Retinal pigment epithelial cell (primary cell): ENCODE data around the gene GORASP1.

Source experiments
- DNase-seq: peaks from one replicate; pipeline ENCODE4 v3.0.0-alpha.2; 2010; ENCODE audit warnings: low read depth
- H3K4me3 ChIP-seq: 2 replicates; pipeline ENCODE4 v1.5.1; 2011; ENCODE audit warnings: mild to moderate bottlenecking, low read length, control low read depth, moderate library complexity
- TF ChIP-seq, protein P1 (sequence below): conservative IDR thresholded peaks from 2 replicates; pipeline ENCODE4 v1.5.1; 2011; ENCODE audit warnings: low read depth, low read length, control low read depth, inconsistent platforms

The GORASP1 gene

DNA sequence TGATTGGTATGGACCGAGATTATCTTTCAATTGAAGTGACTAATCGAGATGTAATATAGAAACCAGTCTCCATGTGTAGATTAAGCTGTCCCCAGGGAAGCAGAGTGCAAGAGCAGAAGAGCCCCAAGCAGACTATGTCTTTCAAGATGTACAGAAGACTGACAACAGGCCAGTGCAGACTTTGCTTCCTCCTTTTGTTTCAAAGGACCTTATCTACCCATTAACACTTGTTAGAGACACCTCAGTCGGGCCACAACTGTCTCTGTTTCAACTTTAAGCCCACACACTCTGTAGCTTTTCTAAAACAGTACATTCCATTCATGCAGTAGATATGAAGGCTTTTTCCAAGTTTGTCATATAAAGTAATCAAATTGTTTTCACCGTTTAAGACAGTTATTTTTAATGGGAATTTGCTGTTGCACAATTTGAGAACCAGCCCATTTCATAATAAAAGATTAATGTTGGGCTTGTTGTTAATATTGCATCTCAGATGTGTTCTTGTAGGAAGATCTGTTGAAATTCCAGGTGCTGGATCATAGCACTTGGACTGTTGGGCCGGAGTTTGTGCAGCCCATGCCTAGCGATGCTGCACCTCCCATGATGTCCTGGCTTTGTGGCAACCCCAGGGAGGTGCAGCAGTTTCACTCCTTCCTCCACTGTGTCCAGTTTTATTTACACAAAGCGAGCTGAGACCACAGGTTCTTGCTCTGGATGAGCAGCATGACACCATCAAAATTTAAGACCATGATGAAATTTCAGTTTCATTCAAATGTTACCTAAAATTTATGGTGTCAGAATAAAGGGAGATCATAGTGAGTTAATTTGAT lies 12.4 kb downstream of the GORASP1 start:
- no peak for DNase-seq

DNA sequence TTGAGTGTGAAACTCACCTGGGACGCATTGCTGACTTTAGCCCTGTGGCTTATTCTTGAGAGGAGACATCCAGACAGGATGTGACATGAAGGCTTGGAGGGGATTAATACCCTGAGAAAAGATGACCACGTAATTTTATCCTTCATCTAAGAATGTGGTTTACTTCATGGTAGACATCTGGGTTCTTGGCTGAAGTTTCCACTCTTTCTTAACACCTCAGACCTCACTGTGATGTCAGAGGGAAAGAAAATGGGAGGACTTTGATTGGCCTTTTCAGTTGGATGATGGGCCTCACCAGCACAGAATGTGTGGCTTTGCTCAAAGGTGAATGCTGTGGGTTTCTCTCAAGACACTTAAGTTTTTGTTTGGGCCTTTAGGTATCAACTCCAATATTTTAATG lies 16.5 kb downstream of the GORASP1 start:
- TF ChIP-seq, protein P1, sequence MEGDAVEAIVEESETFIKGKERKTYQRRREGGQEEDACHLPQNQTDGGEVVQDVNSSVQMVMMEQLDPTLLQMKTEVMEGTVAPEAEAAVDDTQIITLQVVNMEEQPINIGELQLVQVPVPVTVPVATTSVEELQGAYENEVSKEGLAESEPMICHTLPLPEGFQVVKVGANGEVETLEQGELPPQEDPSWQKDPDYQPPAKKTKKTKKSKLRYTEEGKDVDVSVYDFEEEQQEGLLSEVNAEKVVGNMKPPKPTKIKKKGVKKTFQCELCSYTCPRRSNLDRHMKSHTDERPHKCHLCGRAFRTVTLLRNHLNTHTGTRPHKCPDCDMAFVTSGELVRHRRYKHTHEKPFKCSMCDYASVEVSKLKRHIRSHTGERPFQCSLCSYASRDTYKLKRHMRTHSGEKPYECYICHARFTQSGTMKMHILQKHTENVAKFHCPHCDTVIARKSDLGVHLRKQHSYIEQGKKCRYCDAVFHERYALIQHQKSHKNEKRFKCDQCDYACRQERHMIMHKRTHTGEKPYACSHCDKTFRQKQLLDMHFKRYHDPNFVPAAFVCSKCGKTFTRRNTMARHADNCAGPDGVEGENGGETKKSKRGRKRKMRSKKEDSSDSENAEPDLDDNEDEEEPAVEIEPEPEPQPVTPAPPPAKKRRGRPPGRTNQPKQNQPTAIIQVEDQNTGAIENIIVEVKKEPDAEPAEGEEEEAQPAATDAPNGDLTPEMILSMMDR = no peak
- H3K4me3 ChIP-seq = no peak overlapping the region
- DNase-seq = no peak

More for the DNA sequence above, 12.4 kb downstream of the GORASP1 start:
- TF ChIP-seq, protein P1 = no peak
- H3K4me3 ChIP-seq = no peak overlapping the region

DNA sequence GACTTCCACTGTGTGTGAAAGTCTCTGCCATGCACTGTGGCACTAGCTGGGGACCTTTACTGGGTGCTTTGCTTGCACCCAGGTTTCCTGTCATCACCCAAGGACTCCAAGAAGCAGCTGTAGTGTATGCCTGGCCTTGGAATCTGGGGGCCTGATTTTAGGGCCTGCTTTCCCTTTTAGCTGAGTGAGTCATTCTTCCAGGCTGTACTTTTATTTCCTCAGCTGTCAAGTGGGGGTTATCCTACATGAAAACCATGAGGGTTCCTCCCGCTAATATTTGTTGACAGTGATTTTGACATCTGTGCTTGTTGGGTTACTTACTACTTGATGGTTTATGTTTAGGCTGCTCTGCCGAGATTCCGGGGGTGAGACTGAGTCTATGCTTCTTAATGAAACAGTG lies 18.5 kb downstream of the GORASP1 start:
- TF ChIP-seq, protein P1 = no peak
- no peak overlapping the region for H3K4me3 ChIP-seq
- no peak for DNase-seq

DNA sequence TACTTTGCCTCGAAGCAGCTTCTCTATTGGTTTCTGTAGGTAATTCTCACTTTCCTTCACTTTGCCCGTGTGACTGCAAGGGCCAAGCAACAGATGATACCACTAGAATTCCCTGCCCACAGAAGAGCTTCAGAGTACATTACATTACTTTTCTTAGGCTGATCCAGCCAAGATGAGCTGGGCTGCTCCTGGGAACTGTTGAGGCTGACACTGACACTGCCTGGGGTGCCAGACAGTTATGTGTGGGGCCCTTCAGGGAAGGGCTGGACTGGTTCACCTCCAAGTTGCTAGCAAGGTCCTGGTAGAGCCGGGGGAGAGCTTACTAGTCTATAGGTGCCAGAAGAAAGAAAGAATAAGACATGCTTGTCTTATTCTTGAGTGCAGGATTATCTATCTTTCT lies 19.0 kb downstream of the GORASP1 start:
- no peak for DNase-seq
- TF ChIP-seq, protein P1 = no peak

DNA sequence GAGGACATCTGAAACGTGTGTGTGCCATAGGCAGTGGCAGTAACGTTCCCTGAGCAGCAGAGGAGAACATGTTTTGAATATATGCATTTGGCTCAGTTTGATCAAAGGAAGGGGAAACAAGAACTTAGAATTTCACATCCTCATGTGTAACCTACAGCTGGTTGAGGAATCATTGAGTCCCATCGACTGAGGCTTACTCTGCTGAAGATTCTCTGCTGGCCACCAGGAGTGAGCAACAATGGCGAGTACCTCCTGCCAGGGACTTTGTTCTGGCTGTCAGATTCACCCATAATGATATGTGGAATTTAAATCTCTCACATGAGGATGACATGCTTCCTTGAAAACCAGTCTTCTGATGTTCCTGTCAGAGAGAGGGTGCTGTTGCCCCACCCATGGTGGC lies 21.3 kb downstream of the GORASP1 start:
- DNase-seq = no peak
- TF ChIP-seq, protein P1 = no peak
- no peak overlapping the region for H3K4me3 ChIP-seq

More for the DNA sequence above, 19.0 kb downstream of the GORASP1 start:
- no peak overlapping the region for H3K4me3 ChIP-seq

DNA sequence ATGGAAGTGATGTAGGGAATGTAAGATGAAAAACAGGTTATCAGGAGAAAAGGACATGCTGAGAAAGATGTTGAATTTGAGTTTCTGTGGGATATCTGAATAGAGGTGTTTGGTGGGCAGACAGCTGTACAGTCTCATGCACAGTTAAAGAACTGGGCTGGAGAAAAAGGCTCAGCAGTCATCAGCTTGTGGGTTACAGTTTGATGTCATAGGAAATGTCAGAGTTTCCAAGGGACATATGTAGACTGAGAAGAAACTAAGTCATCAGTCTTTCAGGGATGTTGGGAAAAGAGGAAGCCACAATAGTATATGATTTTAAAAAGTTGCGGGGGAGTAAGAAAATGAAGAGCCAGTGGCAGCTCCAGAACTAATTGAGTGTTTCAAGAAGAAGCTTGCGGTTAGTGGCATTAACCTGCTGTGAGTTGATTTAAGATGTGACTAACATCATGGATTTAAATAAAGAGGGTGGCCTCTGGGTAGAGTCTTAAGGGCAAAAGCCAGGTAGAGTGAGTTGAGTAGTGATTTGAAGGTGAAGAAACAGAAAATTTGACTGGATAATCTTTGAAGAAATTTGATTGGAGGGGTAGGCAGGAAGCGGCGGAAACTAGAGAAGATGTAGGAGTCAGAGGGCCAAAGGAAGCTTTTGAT lies 24.6 kb downstream of the GORASP1 start:
- TF ChIP-seq, protein P1 = no peak
- no peak overlapping the region for H3K4me3 ChIP-seq
- no peak for DNase-seq

DNA sequence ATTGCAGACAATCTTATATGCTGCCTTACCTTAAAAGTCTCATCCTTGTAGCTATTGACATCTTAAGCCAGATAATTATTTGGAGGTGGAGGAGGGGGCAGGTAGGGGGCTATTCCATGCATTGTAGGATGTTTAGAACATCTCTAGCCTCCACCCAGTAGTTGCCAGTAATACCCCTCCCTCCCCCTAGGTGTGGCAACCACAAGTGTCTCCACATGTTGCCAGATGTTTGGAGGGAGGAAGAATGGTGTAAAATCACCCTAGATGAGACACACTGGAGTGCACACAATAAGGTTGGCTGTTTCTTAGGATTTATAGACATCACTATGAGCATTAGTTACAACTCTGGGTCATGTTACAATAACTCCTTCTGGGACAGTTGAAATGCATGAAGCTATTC lies 27.4 kb downstream of the GORASP1 start:
- H3K4me3 ChIP-seq = no peak overlapping the region
- TF ChIP-seq, protein P1 = no peak
- DNase-seq = no peak
